ENCODE results near the gene PLD5.
"Not testable (repeated sequence)": the region's sequence is repeated elsewhere in the genome, so short reads cannot be mapped to it uniquely, and the experiment has no call there.

The PLD5 gene

DNA sequence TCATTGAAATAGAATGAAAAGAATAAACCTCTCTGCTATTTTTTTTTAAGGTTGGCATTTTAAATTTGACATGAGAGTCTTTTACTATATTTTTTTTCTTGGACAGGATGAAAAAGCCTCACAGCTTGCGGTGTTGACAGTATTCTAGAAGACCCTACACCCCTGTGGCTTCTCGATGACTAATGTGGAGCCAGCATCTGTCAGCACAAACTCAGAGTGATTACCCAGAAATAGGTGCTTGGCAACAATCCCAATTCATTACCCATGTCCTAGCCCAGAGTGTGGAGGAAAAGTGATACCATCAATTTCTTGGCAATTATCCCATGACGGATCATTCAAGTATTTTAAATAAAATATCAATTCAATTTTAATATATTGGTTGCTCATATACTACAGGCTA lies 338.8 kb downstream of the PLD5 start:
- FAIRE-seq (no peak), DNase-seq (ENCODE audit: insufficient read length, low spot score) (no peak)

DNA sequence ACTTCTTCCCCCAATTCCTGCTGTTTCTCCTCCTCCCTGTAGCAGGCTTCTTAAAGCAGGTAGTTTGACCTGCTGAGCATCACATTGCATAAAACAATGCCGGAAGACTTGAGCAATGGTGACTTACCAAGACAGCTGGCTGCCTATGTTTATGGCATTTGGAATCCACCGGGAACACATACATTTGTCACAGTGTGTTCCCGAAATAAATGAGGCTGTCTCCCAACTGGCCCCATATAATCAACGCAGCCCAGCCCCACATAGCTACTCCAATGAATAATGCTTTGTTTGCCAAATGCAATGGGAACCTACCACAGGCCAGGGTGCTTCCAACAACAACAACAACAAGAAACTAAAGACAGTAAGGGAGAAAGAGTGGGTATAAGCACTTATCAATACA lies 339.5 kb downstream of the PLD5 start:
- FAIRE-seq, result no peak

DNA sequence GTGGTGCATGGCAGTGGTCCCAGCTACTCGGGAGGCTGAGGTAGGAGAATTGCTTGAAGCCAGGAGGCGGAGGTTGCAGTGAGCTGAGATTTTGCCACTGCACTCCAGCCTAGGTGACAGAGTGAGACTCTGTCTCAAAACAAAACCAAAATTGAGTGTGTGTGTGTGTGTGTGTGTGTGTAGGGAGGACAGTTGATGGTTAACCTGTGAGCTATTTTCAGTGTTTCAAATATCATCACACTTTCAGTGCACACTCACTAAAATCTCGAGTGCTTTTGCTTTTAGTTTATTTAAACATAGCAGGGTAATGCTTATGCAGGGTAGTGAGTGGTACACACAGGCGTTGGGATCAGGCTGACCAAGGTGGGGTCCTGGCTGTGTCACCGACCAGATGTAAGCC lies 344.7 kb downstream of the PLD5 start:
- FAIRE-seq; DNase-seq (ENCODE audit: insufficient read length, low spot score): not testable (repeated sequence)

More for the DNA sequence above, 339.5 kb downstream of the PLD5 start:
- DNase-seq (ENCODE audit: insufficient read length, low spot score), result no peak

DNA sequence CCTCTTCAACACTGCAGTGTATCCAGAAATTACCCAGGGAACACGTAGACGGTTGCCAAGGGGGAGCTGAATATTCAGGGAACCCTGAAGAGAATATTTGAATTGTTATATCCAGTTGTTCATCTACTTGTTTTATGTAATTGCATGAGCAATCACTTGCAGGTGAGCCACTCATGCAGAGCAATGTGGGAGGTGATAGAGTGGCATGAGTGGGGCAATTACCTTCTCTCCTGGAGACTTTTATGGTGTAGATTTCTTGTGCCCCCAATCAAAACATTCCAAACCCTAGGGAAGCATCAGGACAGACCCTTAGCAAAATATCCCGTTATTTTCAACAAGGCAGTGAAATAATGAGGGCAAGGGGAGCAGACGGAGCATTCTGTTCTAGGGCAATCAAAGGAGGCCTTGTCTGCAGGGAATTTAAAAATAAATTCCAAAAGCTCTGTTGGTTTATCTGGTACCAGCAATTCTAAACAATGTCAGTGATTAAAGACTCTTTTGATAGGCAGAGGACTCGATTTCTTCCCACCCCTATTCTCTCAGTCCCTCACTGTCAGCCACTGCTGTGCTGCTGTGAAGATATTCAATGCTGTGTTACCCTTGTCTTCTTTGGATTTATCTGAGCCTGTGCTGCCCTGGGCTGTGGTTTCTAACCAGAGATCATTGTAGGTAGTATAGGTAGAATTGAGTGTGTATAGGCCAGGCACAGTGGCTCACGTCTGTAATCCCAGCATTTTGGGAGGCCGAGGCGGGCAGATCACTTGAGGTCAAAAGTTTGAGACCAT lies 345.4 kb downstream of the PLD5 start:
- no peak for FAIRE-seq
- no peak for DNase-seq (ENCODE audit: insufficient read length, low spot score)

GRCh38 chr1:242178436-242178835 lies 346.1 kb downstream of the PLD5 start:
- no peak for DNase-seq (ENCODE audit: insufficient read length, low spot score)
- FAIRE-seq, result no peak

DNA sequence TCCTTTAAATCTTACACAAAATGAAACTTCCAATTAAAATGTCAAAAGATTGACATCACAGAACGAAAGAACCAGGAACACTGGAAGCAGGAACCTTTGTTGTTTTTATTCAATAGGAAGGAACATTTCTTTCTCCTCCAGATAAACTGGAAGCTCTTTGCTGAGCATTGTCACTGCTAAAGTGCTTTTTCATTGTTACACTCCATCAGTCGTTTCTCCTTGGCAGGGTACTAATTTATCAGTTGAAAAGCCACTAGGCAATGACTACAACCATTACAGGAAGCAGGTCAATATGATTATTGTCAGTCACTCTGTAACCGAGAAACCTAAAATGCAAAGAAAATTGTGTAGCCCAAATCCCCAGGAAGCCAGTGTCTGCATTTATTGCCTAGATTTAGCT lies 362.4 kb downstream of the PLD5 start:
- DNase-seq (ENCODE audit: insufficient read length, low spot score) (no peak), FAIRE-seq (no peak)

DNA sequence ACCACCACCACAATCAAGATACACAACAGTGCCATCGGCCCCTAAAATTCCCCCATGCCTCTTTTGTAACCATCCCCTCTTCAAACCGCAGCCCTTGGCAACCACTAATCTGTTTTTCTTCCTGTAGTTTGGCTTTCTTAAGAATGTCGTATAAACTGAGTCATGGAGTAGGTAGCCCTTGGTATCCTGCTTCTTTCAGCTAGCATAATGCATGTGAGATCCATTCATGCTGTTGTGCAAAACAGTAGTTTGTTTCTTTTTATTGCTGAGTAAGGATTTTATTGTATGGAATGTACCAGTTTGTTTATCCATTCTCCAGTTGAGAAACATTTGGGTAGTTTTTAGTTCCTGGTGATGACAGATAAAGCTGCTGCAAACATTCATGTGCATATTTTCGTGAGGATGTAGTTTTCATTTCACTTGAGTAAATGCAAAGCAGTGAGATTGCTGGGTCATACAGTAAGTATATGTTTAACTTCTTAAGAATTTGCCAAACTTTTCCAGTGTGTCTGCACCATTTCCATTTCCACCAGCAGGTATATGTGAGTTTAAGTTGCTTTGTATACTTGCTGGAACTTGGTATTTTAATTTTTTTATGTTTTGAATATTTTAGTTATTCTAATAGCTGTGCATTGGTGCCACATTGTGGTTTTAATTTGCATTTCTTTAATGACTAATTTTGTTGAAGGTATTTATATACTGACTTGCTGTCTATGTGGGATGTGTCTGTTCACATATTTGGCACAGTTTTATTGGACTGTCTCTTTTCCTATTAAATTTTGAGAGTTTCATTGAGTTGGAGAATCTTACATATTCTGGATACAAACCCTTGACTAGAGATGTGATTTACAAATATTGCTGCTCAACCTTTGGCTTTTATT lies 377.2 kb downstream of the PLD5 start:
- DNase-seq (ENCODE audit: insufficient read length, low spot score) (no peak), FAIRE-seq (peak; percentile 11)

DNA sequence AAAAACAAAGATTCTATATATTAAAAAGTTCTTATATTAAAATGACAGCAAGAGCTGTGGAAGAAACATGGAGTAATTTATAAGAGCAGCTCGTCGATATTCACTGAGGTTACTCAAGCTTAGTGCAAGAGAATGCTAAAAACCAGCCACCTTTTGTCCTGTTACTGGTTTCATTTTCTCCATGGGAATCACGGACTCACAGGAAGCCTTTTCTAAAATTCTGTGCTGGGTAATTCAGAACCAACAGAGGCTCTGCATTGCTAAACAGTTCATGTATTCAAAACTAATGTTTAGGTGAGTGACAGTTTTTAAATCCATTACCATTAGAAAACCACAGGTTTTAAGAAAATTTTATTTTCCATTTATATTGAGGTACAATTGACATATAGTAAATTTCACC lies 377.8 kb downstream of the PLD5 start:
- FAIRE-seq, result no peak
- no peak for DNase-seq (ENCODE audit: insufficient read length, low spot score)

DNA sequence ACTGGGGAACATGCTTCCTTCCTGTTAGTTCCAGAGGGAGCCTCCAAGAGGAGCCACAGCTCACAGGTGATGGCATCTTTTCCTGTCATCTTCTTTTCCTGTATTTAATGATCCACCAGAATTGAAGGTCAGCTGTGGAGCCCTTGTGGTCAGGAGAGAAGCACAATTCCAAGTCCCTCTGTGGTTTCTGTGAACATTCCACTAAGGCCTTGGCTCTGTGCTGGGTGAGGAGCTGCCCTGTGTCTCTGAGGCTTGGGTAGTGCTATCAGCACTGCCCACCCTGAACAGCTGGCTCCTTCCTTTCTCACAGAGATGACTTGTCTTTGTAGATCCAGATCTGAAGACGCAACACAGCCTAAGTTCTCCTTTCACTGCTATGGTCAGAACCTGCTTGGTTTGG lies 383.7 kb downstream of the PLD5 start:
- no peak for DNase-seq (ENCODE audit: insufficient read length, low spot score)
- FAIRE-seq, result no peak

DNA sequence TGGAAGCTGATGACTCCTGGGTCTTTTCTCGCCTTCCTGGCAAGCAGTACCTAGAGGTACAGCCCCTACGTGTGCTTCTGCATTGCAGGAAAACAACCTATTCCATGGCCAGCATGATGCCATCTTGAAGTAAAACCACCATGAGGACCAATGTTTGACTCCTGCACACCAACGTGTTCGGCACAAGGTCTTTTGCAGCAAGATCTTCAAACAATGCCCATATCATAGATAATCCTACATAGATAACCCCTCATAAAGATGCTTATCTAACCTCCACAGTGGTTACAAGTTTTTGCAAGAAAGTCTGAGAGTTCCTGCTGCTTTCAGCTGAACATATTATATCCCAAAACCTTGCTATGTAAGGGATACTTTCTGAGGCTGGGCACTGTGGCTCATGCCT lies 384.5 kb downstream of the PLD5 start:
- DNase-seq (ENCODE audit: insufficient read length, low spot score) (no peak), FAIRE-seq (no peak)

DNA sequence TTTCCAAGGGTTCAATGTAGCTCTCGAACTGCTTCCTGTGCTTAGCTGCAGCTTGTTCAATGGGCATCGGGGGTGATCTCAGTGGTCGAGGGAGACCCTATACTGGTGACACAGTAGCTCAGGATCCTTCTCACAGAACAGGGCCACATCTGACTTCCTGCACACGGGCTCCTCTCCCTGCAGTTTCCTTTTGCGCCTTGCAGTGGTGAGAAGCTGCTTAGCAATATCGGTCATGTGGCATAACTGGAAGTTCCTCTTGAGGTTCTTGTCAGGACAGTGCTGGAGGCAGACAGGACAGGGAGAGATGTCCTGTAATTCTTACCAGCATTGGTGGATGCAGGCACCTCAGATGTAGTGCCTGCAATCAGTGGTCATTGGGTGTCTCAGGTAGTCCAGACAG lies 385.1 kb downstream of the PLD5 start:
- FAIRE-seq, result peak; percentile 74
- DNase-seq (ENCODE audit: insufficient read length, low spot score), result no peak

DNA sequence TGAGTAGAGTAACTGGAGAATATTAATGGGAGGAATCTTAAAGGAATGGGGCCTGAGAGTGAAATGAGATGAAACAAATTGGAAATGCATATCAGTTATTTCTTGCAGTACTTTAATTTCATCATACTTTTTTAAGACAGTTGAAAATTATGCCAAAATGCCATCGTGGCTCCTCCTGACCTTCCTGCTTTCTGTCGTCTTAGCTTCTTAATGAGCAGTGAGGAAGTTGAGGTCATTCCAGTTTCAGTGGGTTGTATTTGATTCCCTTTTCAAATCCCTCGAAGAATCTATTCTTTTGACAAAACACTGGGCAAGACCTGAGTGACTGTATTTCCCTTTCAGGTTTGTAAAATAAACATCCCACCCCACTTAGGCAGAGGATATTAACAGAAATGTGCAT lies 390.7 kb downstream of the PLD5 start:
- FAIRE-seq (no peak), DNase-seq (ENCODE audit: insufficient read length, low spot score) (no peak)

DNA sequence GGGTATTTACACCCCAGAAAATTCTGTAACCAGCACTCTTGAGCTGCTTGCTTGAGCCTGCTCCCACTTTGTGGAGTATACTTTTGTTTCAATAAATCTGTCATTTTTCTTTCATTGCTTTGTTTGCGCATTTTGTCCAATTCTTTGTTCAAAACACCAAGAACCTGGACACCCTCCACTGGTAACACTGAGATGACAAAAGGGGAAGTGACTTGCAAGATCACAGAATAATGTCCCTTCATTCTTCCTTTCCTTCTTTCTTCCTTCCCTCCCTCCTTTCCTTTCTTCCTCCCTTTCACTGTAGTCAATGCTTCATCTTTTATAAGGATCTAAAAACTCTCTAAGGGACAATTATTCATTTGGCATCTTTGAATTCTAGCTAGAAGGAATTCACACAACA lies 391.1 kb downstream of the PLD5 start:
- no peak for FAIRE-seq
- DNase-seq (ENCODE audit: insufficient read length, low spot score), result no peak

DNA sequence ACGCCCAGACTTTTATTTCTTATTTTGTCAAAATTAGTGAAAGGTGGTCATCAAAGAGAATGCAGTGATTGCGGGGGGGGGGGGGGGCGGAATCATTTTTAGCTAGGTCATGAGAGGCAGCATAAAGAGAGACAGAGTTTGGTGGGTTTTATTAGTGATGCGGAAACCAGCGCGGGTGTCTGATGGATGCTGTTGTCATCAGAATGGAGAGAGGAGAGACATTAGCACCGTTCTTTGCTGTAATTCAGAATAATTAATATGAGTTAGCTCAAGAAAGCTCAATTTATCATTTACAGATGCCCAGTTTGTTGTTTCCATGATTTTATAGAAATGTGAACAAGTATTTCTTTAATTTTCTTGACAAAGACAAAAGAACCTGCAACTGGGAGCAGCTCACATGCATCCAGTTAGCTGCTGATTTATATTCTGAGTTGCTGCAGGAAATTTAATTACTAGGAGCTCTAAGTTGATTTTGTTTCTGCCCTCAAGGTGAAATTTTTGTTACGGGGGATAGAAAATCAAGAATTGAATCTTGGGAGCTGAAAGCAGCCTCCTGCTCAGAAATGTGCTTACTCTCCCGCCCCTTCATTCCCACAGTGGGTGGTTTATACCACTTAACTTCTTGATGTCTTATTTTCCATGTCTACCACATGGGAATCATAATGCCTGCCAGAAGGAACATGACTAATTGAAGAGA lies 392.2 kb downstream of the PLD5 start:
- no peak for FAIRE-seq
- no peak for DNase-seq (ENCODE audit: insufficient read length, low spot score)

DNA sequence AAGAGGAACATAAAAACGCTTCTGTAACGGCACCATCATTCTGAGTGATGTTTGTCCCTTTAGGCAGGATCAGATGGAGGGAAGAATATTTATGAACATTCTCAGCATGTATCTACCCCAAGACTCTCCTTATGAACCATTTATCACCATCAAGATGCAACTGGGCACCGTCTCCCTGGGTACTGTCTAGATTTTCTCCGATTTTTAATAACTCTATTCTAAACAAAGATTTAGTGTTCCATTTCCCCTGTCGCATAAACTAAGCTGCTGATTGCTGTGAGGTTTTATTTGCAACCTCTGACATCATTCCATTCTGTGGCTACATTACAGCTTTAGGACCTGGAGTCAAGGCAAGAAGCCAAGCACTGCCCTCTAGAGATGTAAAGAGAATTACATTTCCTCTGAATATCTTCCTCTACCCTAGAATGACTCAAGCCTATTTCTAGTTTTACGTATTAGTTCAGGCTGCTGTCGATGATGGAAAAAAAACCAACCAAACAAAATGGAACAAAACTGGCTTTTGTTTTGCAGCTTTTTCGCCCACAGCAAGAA lies 395.5 kb downstream of the PLD5 start:
- no peak for FAIRE-seq

DNA sequence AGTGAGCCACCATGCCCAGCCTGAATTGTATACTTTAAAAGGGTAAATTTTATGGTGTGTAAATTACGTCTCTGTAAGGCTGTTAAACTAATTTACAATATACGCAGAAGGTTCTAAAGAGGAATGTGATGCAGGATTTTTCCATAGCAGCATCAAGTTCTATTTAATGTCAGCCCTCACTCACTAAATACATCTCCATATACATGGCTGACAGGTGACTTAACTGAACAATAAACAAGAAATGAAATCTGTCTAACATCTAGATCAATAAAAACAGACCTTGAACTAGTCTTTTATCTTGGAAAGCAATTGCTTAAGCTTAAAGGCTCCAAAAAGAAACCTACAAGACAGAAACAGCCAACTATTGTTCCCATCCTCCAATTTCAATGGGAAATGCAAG lies 404.1 kb downstream of the PLD5 start:
- DNase-seq (ENCODE audit: insufficient read length, low spot score) (no peak), FAIRE-seq (no peak)

More for the DNA sequence above, 395.5 kb downstream of the PLD5 start:
- DNase-seq (ENCODE audit: insufficient read length, low spot score), result no peak

DNA sequence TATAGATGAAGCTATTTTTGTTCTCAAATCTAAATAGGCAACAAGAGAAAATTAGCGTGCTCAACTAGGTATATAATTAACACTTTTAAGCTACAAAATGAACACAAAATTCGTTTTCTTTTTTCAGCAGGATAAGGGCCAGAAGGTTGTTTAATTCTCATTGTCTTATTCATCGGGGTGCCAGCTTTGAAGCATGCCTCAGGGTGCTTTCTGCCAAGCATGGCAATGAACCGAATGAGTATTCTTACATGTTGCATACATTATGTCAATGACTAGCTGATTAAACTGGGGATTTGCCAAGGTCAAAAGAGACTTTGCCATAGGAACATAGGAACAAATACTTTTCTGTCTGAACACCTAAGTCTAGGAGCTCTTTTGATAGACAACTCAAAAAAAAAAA lies 423.6 kb downstream of the PLD5 start:
- DNase-seq (ENCODE audit: insufficient read length, low spot score) (no peak), FAIRE-seq (no peak)

- not testable (repeated sequence) for FAIRE-seq; DNase-seq (ENCODE audit: insufficient read length, low spot score)
These were observed 427.2 kb downstream of the PLD5 start for GRCh38 chr1:242097283-242097682.

DNA sequence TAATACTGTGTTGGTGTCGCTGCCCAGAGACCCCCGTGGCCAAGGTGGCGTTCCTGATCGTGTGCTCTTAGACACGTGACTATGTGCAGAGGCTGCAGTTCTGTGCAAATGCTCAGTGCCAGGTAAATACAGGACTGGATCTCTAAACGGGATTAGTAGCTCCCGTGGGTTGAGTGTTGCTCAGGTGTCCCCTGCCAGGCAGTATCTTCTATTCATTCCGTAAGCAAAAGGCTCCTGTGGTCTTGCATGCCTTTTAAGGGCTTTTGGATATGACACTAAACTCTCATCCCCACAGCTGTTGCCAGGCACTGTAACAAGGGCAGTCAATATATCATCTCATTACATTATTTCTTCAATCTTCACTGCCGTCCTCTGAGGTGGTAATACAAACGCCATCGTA lies 431.4 kb downstream of the PLD5 start:
- no peak for FAIRE-seq
- no peak for DNase-seq (ENCODE audit: insufficient read length, low spot score)

DNA sequence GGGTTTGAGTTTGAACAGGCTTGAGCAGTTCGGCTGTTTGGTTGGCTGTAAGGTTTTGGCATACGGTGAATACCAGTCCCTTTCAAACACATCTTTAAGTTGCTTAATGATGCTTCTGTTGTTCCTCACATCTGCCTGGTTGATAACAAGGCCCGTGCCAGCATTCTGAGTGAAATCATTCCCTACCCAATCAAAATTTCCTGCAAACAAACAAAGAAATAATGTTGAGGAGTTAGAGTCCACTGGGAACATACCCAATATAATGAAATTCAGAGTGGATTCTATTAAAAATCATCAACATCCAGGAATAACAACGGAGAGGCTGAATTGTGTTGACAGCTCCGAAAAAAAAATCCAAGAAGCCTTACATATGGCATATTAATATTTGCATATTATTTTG lies 434.6 kb downstream of the PLD5 start:
- DNase-seq (ENCODE audit: insufficient read length, low spot score), result no peak
- no peak for FAIRE-seq

- DNase-seq (ENCODE audit: insufficient read length, low spot score), result no peak
- FAIRE-seq, result no peak
These were observed 435.6 kb downstream of the PLD5 start for GRCh38 chr1:242088875-242089274.

All from GM19239 (cell line).